Loucy (cell line): ENCODE measurements around the gene LMO7.

Source experiments
- H2AFZ ChIP-seq: fragments of 200-600 bp; sonication (generic); 2 replicates; pipeline ENCODE4 v1.6.0; 2016; ENCODE audit warnings: antibody characterized with exemption, mild to moderate bottlenecking, low read length, moderate library complexity
- H3F3A ChIP-seq: fragments of 200-600 bp; 2 replicates; pipeline ENCODE4 v1.6.0; 2016; ENCODE audit warnings: antibody characterized with exemption, low read depth, mild to moderate bottlenecking
- H3K27me3 ChIP-seq: fragments of 200-600 bp; sonication (generic); 2 replicates; pipeline ENCODE4 v1.6.1; 2014; ENCODE audit warnings: low read length, mild to moderate bottlenecking; ENCODE audit not compliant: insufficient read depth, poor library complexity, severe bottlenecking
- H3K36me3 ChIP-seq: fragments of 200-600 bp; sonication (generic); 2 replicates; pipeline ENCODE4 v1.6.1; 2016; ENCODE audit warnings: low read length; ENCODE audit not compliant: insufficient read depth
- H3K4me1 ChIP-seq: fragments of 200-600 bp; sonication (generic); 2 replicates; pipeline ENCODE4 v1.5.1; 2014; ENCODE audit warnings: low read length, mild to moderate bottlenecking; ENCODE audit not compliant: insufficient read depth, poor library complexity, severe bottlenecking
- H3K4me2 ChIP-seq: fragments of 200-600 bp; sonication (generic); 2 replicates; pipeline ENCODE4 v1.6.0; 2014; ENCODE audit warnings: antibody characterized with exemption, low read length, low read depth, mild to moderate bottlenecking; ENCODE audit not compliant: poor library complexity, severe bottlenecking
- H3K4me3 ChIP-seq: fragments of 200-600 bp; sonication (generic); 2 replicates; pipeline ENCODE4 v1.5.1; 2014; ENCODE audit warnings: low read length, mild to moderate bottlenecking, mixed read lengths; ENCODE audit not compliant: poor library complexity, severe bottlenecking
- H3K79me2 ChIP-seq: fragments of 200-600 bp; sonication (generic); 2 replicates; pipeline ENCODE4 v1.6.1; 2014; ENCODE audit warnings: low read length; ENCODE audit not compliant: insufficient read depth
- H3K9ac ChIP-seq: fragments of 200-600 bp; sonication (generic); 2 replicates; pipeline ENCODE4 v1.6.0; 2014; ENCODE audit warnings: mild to moderate bottlenecking, low read depth, low read length, moderate library complexity; ENCODE audit not compliant: poor library complexity, severe bottlenecking
- H3K9me2 ChIP-seq: fragments of 200-600 bp; sonication (generic); replicated peaks from 2 replicates; pipeline ENCODE4 v1.6.1; 2016; ENCODE audit warnings: low read depth, low read length, mixed read lengths
- H3K9me3 ChIP-seq: fragments of 200-600 bp; sonication (generic); 2 replicates; pipeline ENCODE4 v1.6.1; 2014; ENCODE audit warnings: mild to moderate bottlenecking, antibody characterized with exemption, low read length, low read depth; ENCODE audit not compliant: insufficient read depth
- H4K20me1 ChIP-seq: fragments of 200-600 bp; sonication (generic); 2 replicates; pipeline ENCODE4 v1.6.0; 2014; ENCODE audit warnings: antibody characterized with exemption, low read length, mild to moderate bottlenecking; ENCODE audit not compliant: insufficient read depth, poor library complexity, severe bottlenecking
- CTCF ChIP-seq: fragments of 200-600 bp; sonication (generic); conservative IDR thresholded peaks from 2 replicates; pipeline ENCODE4 v1.5.1; 2014; ENCODE audit warnings: mild to moderate bottlenecking, antibody characterized with exemption, low read length
- EZH2phosphoT487 ChIP-seq: fragments of 200-600 bp; IDR thresholded peaks from 2 replicates; pipeline ENCODE4 v1.6.1; 2018; ENCODE audit warnings: antibody characterized with exemption, mild to moderate bottlenecking, moderate library complexity, borderline replicate concordance

The LMO7 gene

GRCh38 chr13:75744127-75744526 lies 108.0 kb downstream of the LMO7 start:
- H3K36me3 ChIP-seq = no peaks in the 10 kb centered on the region
- no peak overlapping the region for H3K9ac ChIP-seq
- H3K9me3 ChIP-seq = no peaks in the 10 kb centered on the region
- no peaks in the 10 kb centered on the region for H3K79me2 ChIP-seq
- no peak overlapping the region for H3K4me2 ChIP-seq
- no peaks in the 10 kb centered on the region for H3K27me3 ChIP-seq
- H3K4me1 ChIP-seq = no peaks in the 10 kb centered on the region
- H3K9me2 ChIP-seq = no peaks in the 10 kb centered on the region
- no peaks in the 10 kb centered on the region for H4K20me1 ChIP-seq
- H3K4me3 ChIP-seq = no peak overlapping the region
- TF ChIP-seq CTCF (no peak), EZH2phosphoT487 (no peak)
- no peaks in the 10 kb centered on the region for H3F3A ChIP-seq
- H2AFZ ChIP-seq = no peak overlapping the region

DNA sequence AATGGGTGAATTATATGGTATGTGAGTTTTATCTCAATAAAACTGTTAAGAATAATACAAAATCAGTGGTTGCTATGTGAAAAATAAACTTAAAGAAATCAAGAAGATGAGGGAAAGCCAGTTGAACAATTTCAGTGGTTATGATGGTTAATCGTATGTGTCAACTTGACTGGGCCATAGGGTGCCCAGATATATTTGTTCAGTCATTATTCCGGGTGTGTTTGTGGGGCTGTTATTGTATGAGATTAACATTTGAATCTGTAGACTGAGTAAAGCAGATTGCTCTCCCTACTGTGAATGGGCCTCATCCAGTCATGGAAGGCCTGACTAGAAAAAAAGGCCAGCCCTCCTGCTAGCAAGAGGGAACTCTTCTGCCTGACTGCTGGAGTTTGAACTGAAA lies 109.3 kb downstream of the LMO7 start:
- H3F3A ChIP-seq = no peaks in the 10 kb centered on the region
- no peak overlapping the region for H3K4me3 ChIP-seq
- no peaks in the 10 kb centered on the region for H4K20me1 ChIP-seq
- no peaks in the 10 kb centered on the region for H3K9me3 ChIP-seq
- no peaks in the 10 kb centered on the region for H3K79me2 ChIP-seq
- H2AFZ ChIP-seq = no peak overlapping the region
- no peaks in the 10 kb centered on the region for H3K4me1 ChIP-seq
- no peaks in the 10 kb centered on the region for H3K27me3 ChIP-seq
- no peaks in the 10 kb centered on the region for H3K36me3 ChIP-seq
- TF ChIP-seq CTCF (no peak), EZH2phosphoT487 (no peak)
- H3K9me2 ChIP-seq = no peaks in the 10 kb centered on the region
- no peak overlapping the region for H3K9ac ChIP-seq
- H3K4me2 ChIP-seq = no peak overlapping the region

GRCh38 chr13:75748874-75749273 lies 112.7 kb downstream of the LMO7 start:
- H3K36me3 ChIP-seq = no peaks in the 10 kb centered on the region
- no peaks in the 10 kb centered on the region for H3K27me3 ChIP-seq
- no peaks in the 10 kb centered on the region for H3K9me3 ChIP-seq
- no peak for TF ChIP-seq EZH2phosphoT487
- no peak for TF ChIP-seq CTCF
- no peak overlapping the region for H3K4me2 ChIP-seq
- H4K20me1 ChIP-seq = no peaks in the 10 kb centered on the region
- no peaks in the 10 kb centered on the region for H3K79me2 ChIP-seq
- no peaks in the 10 kb centered on the region for H3F3A ChIP-seq
- no peaks in the 10 kb centered on the region for H3K4me1 ChIP-seq
- no peak overlapping the region for H2AFZ ChIP-seq
- no peak overlapping the region for H3K9ac ChIP-seq
- no peak overlapping the region for H3K4me3 ChIP-seq
- no peaks in the 10 kb centered on the region for H3K9me2 ChIP-seq
